Peyer's patch (tissue), 4 donors: Measurements from ENCODE around the gene NDUFB4.

Experiments used
- POLR2A ChIP-seq, 2 donors: fragments of 450-650 bp; IDR thresholded peaks; one replicate each; pipeline ENCODE4 v1.5.1; 2017; ENCODE audit warnings: antibody characterized with exemption in 2 of 2, mild to moderate bottlenecking in 2 of 2, moderate library complexity in 2 of 2
- TF ChIP-seq, protein P1 (sequence below), 6 experiments: fragments of 450-650 bp in 4 of 6; fragments of 200-600 bp in 2 of 6; sonication (generic) in 1 of 6; IDR thresholded peaks; one replicate each; pipeline ENCODE4 v1.5.1; 2017 to 2019; ENCODE audit warnings: antibody characterized with exemption in 6 of 6, mild to moderate bottlenecking in 3 of 6, moderate library complexity in 1 of 6

DNA sequence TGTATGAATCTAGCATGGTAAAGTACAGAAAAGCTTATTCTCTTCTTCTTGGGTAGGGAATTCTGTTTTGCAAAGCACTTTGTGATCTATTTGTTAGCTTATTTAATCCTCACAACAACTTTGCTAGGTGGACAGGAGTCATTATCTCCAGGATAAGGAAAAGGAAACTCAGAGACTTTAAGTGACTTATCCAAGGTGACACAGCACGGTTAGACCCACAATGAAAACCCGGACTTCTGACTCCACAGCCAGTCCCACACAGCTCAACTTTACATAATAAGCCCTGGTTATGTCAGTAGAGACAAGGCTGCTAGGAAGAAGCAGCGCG is 384 bp upstream of the NDUFB4 start:
- TF ChIP-seq, protein P1, sequence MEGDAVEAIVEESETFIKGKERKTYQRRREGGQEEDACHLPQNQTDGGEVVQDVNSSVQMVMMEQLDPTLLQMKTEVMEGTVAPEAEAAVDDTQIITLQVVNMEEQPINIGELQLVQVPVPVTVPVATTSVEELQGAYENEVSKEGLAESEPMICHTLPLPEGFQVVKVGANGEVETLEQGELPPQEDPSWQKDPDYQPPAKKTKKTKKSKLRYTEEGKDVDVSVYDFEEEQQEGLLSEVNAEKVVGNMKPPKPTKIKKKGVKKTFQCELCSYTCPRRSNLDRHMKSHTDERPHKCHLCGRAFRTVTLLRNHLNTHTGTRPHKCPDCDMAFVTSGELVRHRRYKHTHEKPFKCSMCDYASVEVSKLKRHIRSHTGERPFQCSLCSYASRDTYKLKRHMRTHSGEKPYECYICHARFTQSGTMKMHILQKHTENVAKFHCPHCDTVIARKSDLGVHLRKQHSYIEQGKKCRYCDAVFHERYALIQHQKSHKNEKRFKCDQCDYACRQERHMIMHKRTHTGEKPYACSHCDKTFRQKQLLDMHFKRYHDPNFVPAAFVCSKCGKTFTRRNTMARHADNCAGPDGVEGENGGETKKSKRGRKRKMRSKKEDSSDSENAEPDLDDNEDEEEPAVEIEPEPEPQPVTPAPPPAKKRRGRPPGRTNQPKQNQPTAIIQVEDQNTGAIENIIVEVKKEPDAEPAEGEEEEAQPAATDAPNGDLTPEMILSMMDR (IDR thresholded peaks at IDR 0.05): no peak
- TF ChIP-seq POLR2A (IDR thresholded peaks at IDR 0.05): no peak
